Neural cell (in vitro differentiated cells): ENCODE measurements around the gene LCE6A. TPM values are rescaled to one million over a fixed set of nuclear protein-coding genes. Genes with fewer than 3 reads are reported as not detected.

Source experiments
- H2AFZ ChIP-seq: fragments of 200-600, 300-800 bp; sonication (generic), shearing (Covaris generic); 2 replicates; pipeline ENCODE4 v1.6.0; 2014; ENCODE audit warnings: low read depth, mild to moderate bottlenecking, antibody characterized with exemption, low read length, moderate library complexity
- H3F3A ChIP-seq: fragments of 200-600 bp; shearing (Covaris generic); 2 replicates; pipeline ENCODE4 v1.6.1; 2016; ENCODE audit warnings: mild to moderate bottlenecking, moderate library complexity, mixed read lengths, antibody characterized with exemption, low read length; ENCODE audit not compliant: insufficient read depth, poor library complexity, severe bottlenecking
- H3K27ac ChIP-seq: fragments of 200-600, 300-800 bp; sonication (generic), shearing (Covaris generic); 2 replicates; pipeline ENCODE4 v1.5.1; 2014; ENCODE audit warnings: mild to moderate bottlenecking, low read length, moderate library complexity
- H3K27me3 ChIP-seq: fragments of 300-800, 200-600 bp; sonication (generic), shearing (Covaris generic); 2 replicates; pipeline ENCODE4 v1.6.0; 2014; ENCODE audit warnings: mild to moderate bottlenecking, low read depth, low read length, moderate library complexity; ENCODE audit not compliant: insufficient read depth
- H3K36me3 ChIP-seq: fragments of 300-800, 200-600 bp; sonication (generic), shearing (Covaris generic); 2 replicates; pipeline ENCODE4 v1.5.1; 2014; ENCODE audit warnings: mild to moderate bottlenecking, antibody characterized with exemption, low read length, moderate library complexity; ENCODE audit not compliant: insufficient read depth
- H3K4me2 ChIP-seq: fragments of 300-800, 200-600 bp; sonication (generic), shearing (Covaris generic); 2 replicates; pipeline ENCODE4 v1.6.0; 2014; ENCODE audit warnings: mild to moderate bottlenecking, low read length
- H3K4me3 ChIP-seq: fragments of 300-800, 200-600 bp; sonication (generic), shearing (Covaris generic); 2 replicates; pipeline ENCODE4 v1.5.1; 2014; ENCODE audit warnings: mild to moderate bottlenecking, low read length, moderate library complexity
- H3K79me2 ChIP-seq: fragments of 200-600 bp; shearing (Covaris generic); replicated peaks from 2 replicates; pipeline ENCODE4 v1.6.0; 2014; ENCODE audit warnings: mild to moderate bottlenecking, low read length, moderate library complexity; ENCODE audit not compliant: insufficient read depth
- H3K9ac ChIP-seq: fragments of 300-800, 200-600 bp; sonication (generic), shearing (Covaris generic); 2 replicates; pipeline ENCODE4 v1.6.1; 2016; ENCODE audit warnings: mild to moderate bottlenecking, low read length, mixed read lengths
- H3K9me2 ChIP-seq: fragments of 200-600 bp; shearing (Covaris generic); 2 replicates; pipeline ENCODE4 v1.6.1; 2016; ENCODE audit warnings: mild to moderate bottlenecking, low read length, mixed read lengths; ENCODE audit not compliant: insufficient read depth
- H3K9me3 ChIP-seq: fragments of 200-600, 300-800 bp; sonication (generic), shearing (Covaris generic); 2 replicates; pipeline ENCODE4 v1.6.1; 2016; ENCODE audit warnings: mild to moderate bottlenecking, mixed run types, low read length, moderate library complexity, mixed read lengths
- H4K20me1 ChIP-seq: fragments of 200-600 bp; shearing (Covaris generic); 2 replicates; pipeline ENCODE4 v1.6.1; 2016; ENCODE audit warnings: mild to moderate bottlenecking, mixed run types; ENCODE audit not compliant: insufficient read depth
- EP300 ChIP-seq: fragments of 450-650 bp; conservative IDR thresholded peaks from 2 replicates; pipeline ENCODE4 v1.6.1; 2014; ENCODE audit warnings: antibody characterized with exemption, mild to moderate bottlenecking, moderate library complexity; ENCODE audit not compliant: poor library complexity, severe bottlenecking
- EZH2 ChIP-seq: fragments of 200-600, 300-800 bp; shearing (Covaris generic), sonication (generic); IDR thresholded peaks from 2 replicates; pipeline ENCODE4 v1.6.1; 2014; ENCODE audit warnings: antibody characterized with exemption, low read length, borderline replicate concordance, mild to moderate bottlenecking; ENCODE audit not compliant: insufficient read depth, poor library complexity, severe bottlenecking
- MXI1 ChIP-seq: fragments of 450-650 bp; conservative IDR thresholded peaks from 2 replicates; pipeline ENCODE4 v1.6.1; 2014; ENCODE audit warnings: antibody characterized with exemption, mild to moderate bottlenecking; ENCODE audit not compliant: poor library complexity, severe bottlenecking
- POLR2AphosphoS5 ChIP-seq: IDR thresholded peaks from 2 replicates; pipeline ENCODE4 v1.6.1; 2012
- RAD21 ChIP-seq: fragments of 450-650 bp; conservative IDR thresholded peaks from 2 replicates; pipeline ENCODE4 v1.6.1; 2014; ENCODE audit warnings: antibody characterized with exemption, mild to moderate bottlenecking, moderate library complexity
- REST ChIP-seq: IDR thresholded peaks from 2 replicates; pipeline ENCODE4 v1.6.1; 2012; ENCODE audit warnings: borderline replicate concordance
- SMC3 ChIP-seq: fragments of 450-650 bp; conservative IDR thresholded peaks from 2 replicates; pipeline ENCODE4 v1.6.1; 2014; ENCODE audit warnings: antibody characterized with exemption, mild to moderate bottlenecking, moderate library complexity; ENCODE audit not compliant: poor library complexity
- TAF1 ChIP-seq: IDR thresholded peaks from 2 replicates; pipeline ENCODE4 v1.6.1; 2012; ENCODE audit warnings: low read depth
- polyA plus RNA-seq: library from polyadenylated mRNA; depleted of rRNA; stranded (reverse); fragments of >200 nt; gene quantifications from 2 replicates; pipeline ENCODE4 v1.2.3, GENCODE V29; 2014
- TF ChIP-seq, protein P1 (sequence below): fragments of 450-650 bp; IDR thresholded peaks from 2 replicates; pipeline ENCODE4 v1.5.1; 2014; ENCODE audit warnings: antibody characterized with exemption, mild to moderate bottlenecking, moderate library complexity; ENCODE audit not compliant: poor library complexity, severe bottlenecking

The LCE6A gene
- polyA plus RNA-seq, 1 donor from 2014 or later, result not detected

GRCh38 chr1:152884966-152885624, 42.4 kb downstream of the LCE6A start:
- no peaks in the 10 kb centered on the region for H3K36me3 ChIP-seq
- no peaks in the 10 kb centered on the region for H3K9me3 ChIP-seq
- no peak overlapping the region for H3K4me2 ChIP-seq
- TF ChIP-seq POLR2AphosphoS5 (no peak), EP300 (no peak)
- no peaks in the 10 kb centered on the region for H4K20me1 ChIP-seq
- H3F3A ChIP-seq, result no peaks in the 10 kb centered on the region
- no peak overlapping the region for H2AFZ ChIP-seq
- no peaks in the 10 kb centered on the region for H3K79me2 ChIP-seq
- H3K9me2 ChIP-seq, result no peaks in the 10 kb centered on the region
- H3K27ac ChIP-seq, result no peak overlapping the region
- H3K4me3 ChIP-seq, result no peak overlapping the region
- H3K27me3 ChIP-seq, result no peaks in the 10 kb centered on the region
- H3K9ac ChIP-seq, result no peak overlapping the region

- no peaks in the 10 kb centered on the region for H3F3A ChIP-seq
- H3K4me2 ChIP-seq, result no peak overlapping the region
- no peak overlapping the region for H3K9ac ChIP-seq
- no peaks in the 10 kb centered on the region for H3K9me3 ChIP-seq
- H3K27ac ChIP-seq, result no peak overlapping the region
- H3K36me3 ChIP-seq, result no peaks in the 10 kb centered on the region
- no peak overlapping the region for H2AFZ ChIP-seq
- TF ChIP-seq SMC3 (no peak), EP300 (no peak), REST (no peak), MXI1 (no peak), RAD21 (no peak), TAF1 (no peak), POLR2AphosphoS5 (no peak), EZH2 (no peak)
- TF ChIP-seq, protein P1, sequence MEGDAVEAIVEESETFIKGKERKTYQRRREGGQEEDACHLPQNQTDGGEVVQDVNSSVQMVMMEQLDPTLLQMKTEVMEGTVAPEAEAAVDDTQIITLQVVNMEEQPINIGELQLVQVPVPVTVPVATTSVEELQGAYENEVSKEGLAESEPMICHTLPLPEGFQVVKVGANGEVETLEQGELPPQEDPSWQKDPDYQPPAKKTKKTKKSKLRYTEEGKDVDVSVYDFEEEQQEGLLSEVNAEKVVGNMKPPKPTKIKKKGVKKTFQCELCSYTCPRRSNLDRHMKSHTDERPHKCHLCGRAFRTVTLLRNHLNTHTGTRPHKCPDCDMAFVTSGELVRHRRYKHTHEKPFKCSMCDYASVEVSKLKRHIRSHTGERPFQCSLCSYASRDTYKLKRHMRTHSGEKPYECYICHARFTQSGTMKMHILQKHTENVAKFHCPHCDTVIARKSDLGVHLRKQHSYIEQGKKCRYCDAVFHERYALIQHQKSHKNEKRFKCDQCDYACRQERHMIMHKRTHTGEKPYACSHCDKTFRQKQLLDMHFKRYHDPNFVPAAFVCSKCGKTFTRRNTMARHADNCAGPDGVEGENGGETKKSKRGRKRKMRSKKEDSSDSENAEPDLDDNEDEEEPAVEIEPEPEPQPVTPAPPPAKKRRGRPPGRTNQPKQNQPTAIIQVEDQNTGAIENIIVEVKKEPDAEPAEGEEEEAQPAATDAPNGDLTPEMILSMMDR, result no peak
- H3K79me2 ChIP-seq, result no peaks in the 10 kb centered on the region
- no peaks in the 10 kb centered on the region for H4K20me1 ChIP-seq
- no peaks in the 10 kb centered on the region for H3K27me3 ChIP-seq
- H3K4me3 ChIP-seq, result no peak overlapping the region
- H3K9me2 ChIP-seq, result no peaks in the 10 kb centered on the region
Observed at GRCh38 chr1:152886085-152886484, 43.4 kb downstream of the LCE6A start.
